Measurements from ENCODE around the gene OR6A2.

OR6A2 gene

GRCh38 chr11:6745018-6745417 is 54.5 kb downstream of the OR6A2 start:
- H3K9me3 Mint-ChIP-seq, result no peaks in the 10 kb centered on the region
- H3K4me3 Mint-ChIP-seq, result no peak overlapping the region
- H3K27ac Mint-ChIP-seq, result no peak overlapping the region
- TF ChIP-seq CTCF (IDR thresholded peaks at IDR 0.05; ENCODE audit: unreplicated experiment in 3 of 3), result no peak
- H3K36me3 Mint-ChIP-seq (ENCODE audit: low read depth), result no peaks in the 10 kb centered on the region
- no peaks in the 10 kb centered on the region for H3K4me1 Mint-ChIP-seq
- no peaks in the 10 kb centered on the region for H3K27me3 Mint-ChIP-seq (ENCODE audit: low read depth)

GRCh38 chr11:6742260-6742659 is 57.2 kb downstream of the OR6A2 start:
- H3K36me3 Mint-ChIP-seq (ENCODE audit: low read depth), result no peaks in the 10 kb centered on the region
- H3K4me1 Mint-ChIP-seq, result no peaks in the 10 kb centered on the region
- H3K9me3 Mint-ChIP-seq, result no peaks in the 10 kb centered on the region

More at GRCh38 chr11:6742260-6742659, 57.2 kb downstream of the OR6A2 start:
- H3K27ac Mint-ChIP-seq, result no peak overlapping the region
- TF ChIP-seq CTCF (IDR thresholded peaks at IDR 0.05; ENCODE audit: unreplicated experiment in 3 of 3), result no peak
- no peaks in the 10 kb centered on the region for H3K27me3 Mint-ChIP-seq (ENCODE audit: low read depth)
- no peak overlapping the region for H3K4me3 Mint-ChIP-seq

Measured in nephron (organoid).